ENCODE results near the gene TDP1. TPM values are rescaled to one million over a fixed set of nuclear protein-coding genes. Genes with fewer than 3 reads are reported as not detected.
A peak's percentile ranks its signal among the peaks of the same experiment; 100 is the strongest.

The TDP1 gene
- total and polyA plus RNA-seq, 4 donors, result 2.1 to 23.6 (median 8.5) TPM

DNA sequence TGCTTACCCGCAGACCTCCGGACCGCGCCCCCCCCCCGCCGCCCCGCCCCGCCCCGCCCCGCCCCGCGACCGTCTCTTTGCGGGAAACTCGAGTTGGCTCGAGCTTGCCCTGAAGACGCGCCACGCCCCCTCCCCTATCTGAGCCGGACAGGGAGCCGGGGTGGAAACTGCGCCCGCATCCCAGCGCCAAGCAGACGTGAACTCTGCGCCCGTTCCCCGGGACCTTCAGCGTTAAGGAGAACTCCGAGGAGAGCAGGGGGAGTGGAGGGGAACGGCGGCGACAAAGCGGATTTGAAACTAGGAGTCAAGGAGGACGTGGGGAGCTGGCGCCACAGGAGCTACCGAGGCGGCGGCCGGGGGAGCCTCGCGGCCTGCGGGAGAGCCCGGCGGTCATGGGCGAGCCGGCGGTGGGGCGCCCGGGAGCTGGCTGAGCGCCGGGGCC lies 106.0 kb downstream of the TDP1 start, which contains the start of gene KCNK13:
Gene KCNK13, plus strand, starts transcription at position 310 of the 442 bp plus-strand sequence. CDS start 212 bp downstream, outside the sequence.
- DNase-seq, result peak in 2 of 3 donors; percentile 16 to 32
- H3K36me3 ChIP-seq (ENCODE audit: control insufficient read depth in 4 of 4, insufficient read depth in 4 of 4, low read length in 4 of 4), result no peaks in the 10 kb centered on the region
- TF ChIP-seq, protein P1, sequence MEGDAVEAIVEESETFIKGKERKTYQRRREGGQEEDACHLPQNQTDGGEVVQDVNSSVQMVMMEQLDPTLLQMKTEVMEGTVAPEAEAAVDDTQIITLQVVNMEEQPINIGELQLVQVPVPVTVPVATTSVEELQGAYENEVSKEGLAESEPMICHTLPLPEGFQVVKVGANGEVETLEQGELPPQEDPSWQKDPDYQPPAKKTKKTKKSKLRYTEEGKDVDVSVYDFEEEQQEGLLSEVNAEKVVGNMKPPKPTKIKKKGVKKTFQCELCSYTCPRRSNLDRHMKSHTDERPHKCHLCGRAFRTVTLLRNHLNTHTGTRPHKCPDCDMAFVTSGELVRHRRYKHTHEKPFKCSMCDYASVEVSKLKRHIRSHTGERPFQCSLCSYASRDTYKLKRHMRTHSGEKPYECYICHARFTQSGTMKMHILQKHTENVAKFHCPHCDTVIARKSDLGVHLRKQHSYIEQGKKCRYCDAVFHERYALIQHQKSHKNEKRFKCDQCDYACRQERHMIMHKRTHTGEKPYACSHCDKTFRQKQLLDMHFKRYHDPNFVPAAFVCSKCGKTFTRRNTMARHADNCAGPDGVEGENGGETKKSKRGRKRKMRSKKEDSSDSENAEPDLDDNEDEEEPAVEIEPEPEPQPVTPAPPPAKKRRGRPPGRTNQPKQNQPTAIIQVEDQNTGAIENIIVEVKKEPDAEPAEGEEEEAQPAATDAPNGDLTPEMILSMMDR (IDR thresholded peaks at IDR 0.05; ENCODE audit: control extremely low read depth, extremely low read depth), result no peak
- 1% methylated on average over 35 to 52 of the region's 52 CpGs for WGBS, 2 donors
- H3K9me3 ChIP-seq (ENCODE audit: control insufficient read depth in 4 of 4, insufficient read depth in 3 of 4, low read length in 3 of 4), result peaks cover 0 to 7% (median 0%) of the 10 kb centered on the region in 4 donors
- peaks cover 0 to 22% (median 0%) of the 10 kb centered on the region in 5 donors for H3K4me1 ChIP-seq (ENCODE audit: control insufficient read depth in 5 of 5, insufficient read depth in 5 of 5, low read length in 5 of 5)
- ATAC-seq (ENCODE audit: insufficient read depth, low FRiP score), result no peak
- H3K27me3 ChIP-seq (ENCODE audit: control insufficient read depth in 3 of 3, insufficient read depth in 3 of 3, low read length in 2 of 3), result peaks cover 17 to 73% (median 60%) of the 10 kb centered on the region in 3 donors
- H3K4me3 ChIP-seq, result peak within 1 kb of the TSS; percentile 13
- H3K27ac ChIP-seq (ENCODE audit: low read depth in 1 of 2, low read length in 1 of 2), result no peak within 1 kb of the TSS
- no peak within 1 kb of the TSS for H3K9ac ChIP-seq (ENCODE audit: insufficient read depth in 1 of 2, low read length in 2 of 2)

DNA sequence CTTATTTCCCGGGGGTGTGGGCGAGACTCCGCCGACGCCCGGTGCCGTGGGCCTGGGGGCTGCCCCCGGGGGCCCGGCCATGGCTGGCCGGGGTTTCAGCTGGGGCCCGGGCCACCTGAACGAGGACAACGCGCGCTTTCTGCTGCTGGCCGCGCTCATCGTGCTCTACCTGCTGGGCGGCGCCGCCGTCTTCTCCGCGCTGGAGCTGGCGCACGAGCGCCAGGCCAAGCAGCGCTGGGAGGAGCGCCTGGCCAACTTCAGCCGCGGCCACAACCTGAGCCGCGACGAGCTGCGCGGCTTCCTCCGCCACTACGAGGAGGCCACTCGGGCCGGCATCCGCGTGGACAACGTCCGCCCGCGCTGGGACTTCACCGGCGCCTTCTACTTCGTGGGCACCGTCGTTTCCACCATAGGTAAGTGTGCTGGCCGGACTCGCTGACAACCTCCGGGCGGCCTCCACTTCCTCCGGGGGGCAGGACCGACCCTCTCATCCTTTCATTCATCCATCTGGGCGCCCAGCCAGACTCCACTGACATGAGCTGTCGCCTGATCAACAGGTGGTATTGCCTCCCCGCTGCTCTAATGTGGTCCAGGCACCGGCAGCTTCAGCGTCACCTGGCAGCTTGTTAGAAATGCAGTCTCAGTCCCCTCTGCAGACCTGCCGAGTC lies 106.5 kb downstream of the TDP1 start:
- peak in 2 of 3 donors; percentile 15 to 21 for DNase-seq
- H3K9ac ChIP-seq (ENCODE audit: insufficient read depth in 1 of 2, low read length in 2 of 2), result no peak overlapping the region
- H3K27ac ChIP-seq (ENCODE audit: low read depth in 1 of 2, low read length in 1 of 2), result no peak overlapping the region

GRCh38 chr14:90062822-90063539 lies 107.3 kb downstream of the TDP1 start:
- Histone ChIP-seq H3K4me1 (ENCODE audit: control insufficient read depth in 5 of 5, insufficient read depth in 5 of 5, low read length in 5 of 5) (peaks cover 0 to 22% (median 0%) of the 10 kb centered on the region in 5 donors), H3K27me3 (ENCODE audit: control insufficient read depth in 3 of 3, insufficient read depth in 3 of 3, low read length in 2 of 3) (peaks cover 14 to 78% (median 63%) of the 10 kb centered on the region in 3 donors), H3K9ac (ENCODE audit: insufficient read depth in 1 of 2, low read length in 2 of 2) (no peak overlapping the region), H3K9me3 (ENCODE audit: control insufficient read depth in 4 of 4, insufficient read depth in 3 of 4, low read length in 3 of 4) (peaks cover 0 to 7% (median 0%) of the 10 kb centered on the region in 4 donors), H3K36me3 (ENCODE audit: control insufficient read depth in 4 of 4, insufficient read depth in 4 of 4, low read length in 4 of 4) (no peaks in the 10 kb centered on the region), H3K4me3 (no peak overlapping the region), H3K27ac (ENCODE audit: low read depth in 1 of 2, low read length in 1 of 2) (no peak overlapping the region)
- ATAC-seq (ENCODE audit: insufficient read depth, low FRiP score) (no peak), DNase-seq (no peak)
- WGBS, 2 donors, result 20 to 24% methylated on average over 11 of the region's 11 CpGs
- TF ChIP-seq, protein P1 (IDR thresholded peaks at IDR 0.05; ENCODE audit: control extremely low read depth, extremely low read depth), result no peak

More for the DNA sequence above, 106.5 kb downstream of the TDP1 start:
- H3K27me3 ChIP-seq (ENCODE audit: control insufficient read depth in 3 of 3, insufficient read depth in 3 of 3, low read length in 2 of 3), result peaks cover 14 to 73% (median 60%) of the 10 kb centered on the region in 3 donors
- H3K4me3 ChIP-seq, result peak overlapping the region; percentile 13
- ATAC-seq (ENCODE audit: insufficient read depth, low FRiP score), result no peak
- 1 to 2% methylated on average over 53 to 63 of the region's 63 CpGs for WGBS, 2 donors
- H3K4me1 ChIP-seq (ENCODE audit: control insufficient read depth in 5 of 5, insufficient read depth in 5 of 5, low read length in 5 of 5), result peaks cover 0 to 22% (median 0%) of the 10 kb centered on the region in 5 donors
- TF ChIP-seq, protein P1 (IDR thresholded peaks at IDR 0.05; ENCODE audit: control extremely low read depth, extremely low read depth), result no peak
- H3K9me3 ChIP-seq (ENCODE audit: control insufficient read depth in 4 of 4, insufficient read depth in 3 of 4, low read length in 3 of 4), result peaks cover 0 to 7% (median 0%) of the 10 kb centered on the region in 4 donors
- H3K36me3 ChIP-seq (ENCODE audit: control insufficient read depth in 4 of 4, insufficient read depth in 4 of 4, low read length in 4 of 4), result no peaks in the 10 kb centered on the region

Measured in lung (tissue), 12 donors.